Aorta (tissue), 4 donors: Measurements from ENCODE around the gene NLK. TPM values are rescaled to one million over a fixed set of nuclear protein-coding genes. Genes with fewer than 3 reads are reported as not detected.

ENCODE experiments used
- polyA plus RNA-seq, 2 donors: library from polyadenylated mRNA; stranded (reverse); fragments of 200-250 nt; gene quantifications; one replicate each; pipeline ENCODE4 v1.2.3, GENCODE V29; 2013
- total RNA-seq, 2 donors: library from RNA; stranded (reverse); fragmentation: NEBNext Ultra II Directional; extraction: Animal tissue kit (Norgen Biotek cat#: 25700); gene quantifications; one replicate each; pipeline ENCODE4 v1.2.1, GENCODE V29; 2021
- donor health status: healthy with polysubstance abuse.
- donor health status: Bipolar disorder and iron deficiency.
- donor health status: DM: no; HTN: no; CAD: no.
- donor health status: DM: yes; HTN: yes; CAD: no.

The NLK gene
- total and polyA plus RNA-seq, 4 donors: 5.5 to 17.2 (median 14.0) TPM

Other genes starting within 250 kb of the NLK start
- gene NOS2, start 242.1 kb upstream of the NLK start, total RNA-seq: under 1 TPM; 0.16 to 0.48 TPM
- gene NOS2, start 242.1 kb upstream of the NLK start, polyA plus RNA-seq: under 1 TPM; 0.36 to 0.38 TPM
- 1 to 10 TPM; 7.8 to 9.8 TPM for gene LYRM9, start 149.3 kb upstream of the NLK start, total RNA-seq
- 10 to 100 TPM; 14.6 to 23.8 TPM for gene LYRM9, start 149.3 kb upstream of the NLK start, polyA plus RNA-seq